ENCODE measurements around the gene LRRK1.

The LRRK1 gene

DNA sequence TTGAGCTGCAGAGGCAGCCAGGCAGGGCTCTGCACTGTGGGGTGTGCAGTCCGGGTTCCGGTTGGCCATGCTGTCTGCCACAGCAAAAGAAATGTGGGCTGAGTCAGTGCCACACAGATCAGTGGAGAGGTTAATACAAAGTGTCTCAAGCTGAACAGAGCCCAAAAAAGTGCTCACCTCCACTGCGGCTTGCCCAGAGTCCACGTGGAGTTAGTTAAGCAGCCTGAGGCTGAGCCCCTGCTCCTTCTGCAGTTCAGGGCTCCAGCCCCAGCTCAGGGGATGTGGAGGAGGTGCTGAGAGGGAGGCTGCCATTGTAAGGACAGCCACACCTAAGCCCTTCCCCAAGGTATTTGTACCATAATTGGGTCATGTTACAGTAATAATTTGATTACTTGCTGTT is 85.3 kb downstream of the LRRK1 start:
- DNase-seq (ENCODE audit: low spot score): no peak

- DNase-seq (ENCODE audit: low spot score): no peak
Measured at GRCh38 chr15:101004986-101005747, 86.0 kb downstream of the LRRK1 start.

GRCh38 chr15:101006931-101007691 is 88.0 kb downstream of the LRRK1 start:
- peak; percentile 92 for DNase-seq (ENCODE audit: low spot score)

GRCh38 chr15:101008158-101009139 is 89.3 kb downstream of the LRRK1 start:
- peak; percentile 82 for DNase-seq (ENCODE audit: low spot score)

DNA sequence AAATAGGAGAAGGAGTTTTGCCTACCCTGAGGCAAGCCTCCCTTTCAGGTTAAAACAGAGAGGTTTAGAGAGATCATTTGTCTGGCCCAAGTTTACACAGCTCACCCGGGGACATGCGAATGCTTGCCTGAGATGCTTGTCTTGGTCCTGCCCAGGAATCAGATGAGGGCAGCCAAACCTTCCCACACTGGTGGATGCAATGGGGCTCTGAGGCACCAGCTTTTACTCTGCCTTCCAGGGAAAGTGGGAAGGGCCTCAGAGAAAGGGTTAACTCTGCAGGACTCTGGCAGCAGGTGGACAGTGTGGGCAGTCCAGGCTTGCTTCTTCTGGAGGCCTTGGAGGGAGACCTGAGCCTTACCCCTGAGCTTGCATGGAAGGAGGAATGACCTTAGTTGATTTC is 90.0 kb downstream of the LRRK1 start:
- no peak for DNase-seq (ENCODE audit: low spot score)

GRCh38 chr15:101010781-101011180 is 91.6 kb downstream of the LRRK1 start:
- DNase-seq (ENCODE audit: low spot score): no peak

- DNase-seq (ENCODE audit: low spot score): no peak
Measured at GRCh38 chr15:101012326-101013200, 93.4 kb downstream of the LRRK1 start.

DNA sequence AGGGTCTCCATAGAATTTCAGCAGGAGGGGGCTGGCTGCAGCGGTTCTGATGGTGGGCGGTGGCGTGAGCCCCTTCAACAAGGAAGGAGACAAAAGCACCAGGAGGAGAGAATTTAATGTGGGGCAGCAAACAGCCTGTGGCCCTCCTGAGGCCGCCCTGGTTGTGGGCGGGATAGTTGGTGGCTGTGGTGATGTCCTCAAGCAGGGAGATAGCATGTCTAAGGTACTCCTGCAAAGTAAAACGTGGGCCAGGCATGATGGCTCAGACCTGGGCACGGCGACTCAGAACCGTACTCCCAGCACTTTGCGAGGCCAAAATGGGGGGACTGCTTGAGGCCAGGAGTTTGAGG is 94.0 kb downstream of the LRRK1 start:
- no peak for DNase-seq (ENCODE audit: low spot score)

DNA sequence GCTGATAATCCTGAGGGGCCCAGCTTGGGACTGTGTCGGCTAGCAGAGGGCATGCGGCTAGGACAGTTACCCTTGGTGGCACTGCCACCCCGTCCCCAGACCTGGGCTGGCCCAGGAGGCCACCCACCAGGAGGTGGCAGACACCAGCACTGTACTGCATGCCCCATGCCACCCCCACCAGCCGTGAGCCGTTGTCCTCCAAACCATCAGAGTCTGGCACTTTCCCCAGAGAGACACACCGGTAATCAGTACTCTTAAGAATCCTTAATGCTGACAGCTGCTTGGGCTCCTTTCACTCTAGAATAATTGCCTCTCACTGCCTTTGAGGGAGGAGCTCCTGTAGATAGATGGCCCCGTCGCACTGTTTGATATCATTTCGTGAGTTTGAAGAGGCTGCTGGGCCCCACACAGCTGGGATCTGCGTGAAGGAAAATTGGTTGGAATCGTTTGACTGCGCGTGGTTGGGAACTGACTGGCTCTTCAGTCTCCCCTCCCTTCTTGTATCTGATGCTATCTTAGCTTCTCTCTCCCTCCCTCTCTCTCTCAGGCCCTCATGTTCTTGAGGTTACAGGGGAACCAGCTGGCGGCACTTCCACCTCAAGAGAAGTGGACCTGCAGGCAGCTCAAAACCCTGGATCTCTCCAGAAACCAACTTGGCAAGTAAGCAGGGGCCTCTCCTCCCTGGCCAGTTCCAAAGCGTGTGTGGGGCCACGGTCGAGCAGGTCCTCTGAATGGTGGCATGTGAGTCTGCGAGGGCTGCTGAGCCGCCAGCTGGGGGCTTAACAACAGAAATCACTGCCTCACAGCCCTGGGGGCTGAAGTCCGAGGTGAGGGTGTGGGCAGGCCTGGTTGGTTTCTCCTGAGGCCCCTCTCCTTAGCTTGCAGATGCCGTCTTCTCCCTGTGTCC is 94.9 kb downstream of the LRRK1 start:
- DNase-seq (ENCODE audit: low spot score): no peak

- peak; percentile 85 for DNase-seq (ENCODE audit: low spot score)
Measured at GRCh38 chr15:101014921-101015841, 96.0 kb downstream of the LRRK1 start.

DNA sequence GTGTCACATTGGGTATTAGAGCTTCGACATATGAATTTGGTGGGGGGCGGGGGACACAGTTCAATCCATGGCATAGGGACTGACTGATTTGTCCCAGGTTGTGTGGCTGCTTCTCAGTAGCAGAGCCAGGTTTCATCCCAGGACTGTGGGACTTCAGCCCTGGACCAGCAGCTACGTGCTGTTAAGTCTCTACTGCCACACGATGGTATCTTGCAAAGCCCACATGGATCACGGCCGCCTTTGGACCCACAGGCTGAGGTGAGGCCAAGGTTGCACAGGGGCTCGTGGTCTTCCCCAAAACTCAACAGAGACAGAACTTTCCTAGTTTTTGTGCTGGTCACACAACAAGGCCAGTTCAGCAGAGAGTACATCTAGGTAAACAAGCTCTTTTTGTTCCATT is 97.4 kb downstream of the LRRK1 start:
- no peak for DNase-seq (ENCODE audit: low spot score)

- DNase-seq (ENCODE audit: low spot score): no peak
Measured at GRCh38 chr15:101017093-101017754, 98.1 kb downstream of the LRRK1 start.

GRCh38 chr15:101018016-101018415 is 98.9 kb downstream of the LRRK1 start:
- no peak for DNase-seq (ENCODE audit: low spot score)

DNA sequence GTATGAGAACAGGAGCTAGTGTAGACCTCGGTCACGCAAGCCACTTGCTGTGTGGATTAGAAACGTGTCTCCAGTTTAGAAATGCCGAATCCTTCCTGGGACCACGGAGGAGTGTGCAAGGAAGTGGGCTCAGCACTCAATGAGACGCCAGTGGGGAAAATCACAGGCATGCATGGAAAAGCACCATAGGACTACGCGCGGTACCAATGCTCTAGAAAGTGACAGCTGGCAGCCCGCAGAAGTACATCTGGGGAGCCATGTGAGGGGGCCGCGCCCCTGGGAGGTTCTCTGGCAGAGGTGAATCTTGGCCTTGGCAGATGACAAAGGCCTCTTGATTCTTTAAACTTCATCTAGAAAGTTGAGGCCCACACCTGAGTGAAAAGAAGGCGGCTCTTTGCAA is 99.3 kb downstream of the LRRK1 start:
- no peak for DNase-seq (ENCODE audit: low spot score)

DNA sequence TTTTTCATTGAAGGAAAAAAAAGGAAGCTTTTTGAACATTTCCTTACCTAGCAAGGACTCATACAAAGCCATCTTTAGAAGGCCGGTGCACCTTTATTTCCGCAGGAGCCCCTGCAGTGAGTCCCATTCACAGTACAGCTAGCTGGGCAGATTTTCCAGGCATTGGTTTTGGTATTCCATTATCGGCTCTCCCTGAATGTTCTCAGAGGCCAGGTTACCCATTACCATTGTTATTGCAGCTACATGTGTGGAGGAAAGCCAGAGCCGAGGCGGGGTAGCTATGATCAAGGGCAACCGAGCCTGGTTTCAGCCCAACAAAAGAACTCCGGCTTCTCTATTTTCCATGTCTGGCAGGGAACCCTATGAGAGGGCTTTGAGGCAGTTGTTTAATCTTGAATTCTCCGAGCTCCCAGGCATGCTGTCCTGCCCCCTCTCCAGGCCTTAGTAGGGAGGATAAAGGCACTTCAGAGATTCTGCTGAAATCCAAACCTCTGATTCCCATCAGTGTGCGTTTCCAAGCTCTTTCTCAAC is 100.3 kb downstream of the LRRK1 start:
- DNase-seq (ENCODE audit: low spot score): no peak

- DNase-seq (ENCODE audit: low spot score): no peak
Measured at GRCh38 chr15:101020451-101020850, 101.3 kb downstream of the LRRK1 start.

GRCh38 chr15:101020945-101021344 is 101.8 kb downstream of the LRRK1 start:
- no peak for DNase-seq (ENCODE audit: low spot score)

- DNase-seq (ENCODE audit: low spot score): no peak
Measured at GRCh38 chr15:101022306-101022705, 103.1 kb downstream of the LRRK1 start.
